Measurements from ENCODE around the gene SOHLH1.
"Not testable (repeated sequence)": the region's sequence is repeated elsewhere in the genome, so short reads cannot be mapped to it uniquely, and the experiment has no call there.

The SOHLH1 gene

GRCh38 chr9:135677641-135678168 is 21.6 kb downstream of the SOHLH1 start:
- no peak for DNase-seq (ENCODE audit: low read depth)

- no peak for DNase-seq (ENCODE audit: low read depth)
Measured at GRCh38 chr9:135676891-135677290, 22.4 kb downstream of the SOHLH1 start.

GRCh38 chr9:135674977-135675376 is 24.3 kb downstream of the SOHLH1 start:
- no peak for DNase-seq (ENCODE audit: low read depth)

GRCh38 chr9:135673941-135674340 is 25.3 kb downstream of the SOHLH1 start:
- DNase-seq (ENCODE audit: low read depth), result no peak

- not testable (repeated sequence) for DNase-seq (ENCODE audit: low read depth)
Measured at GRCh38 chr9:135672786-135673185, 26.5 kb downstream of the SOHLH1 start.

- DNase-seq (ENCODE audit: low read depth), result no peak
Measured at GRCh38 chr9:135671591-135672041, 27.7 kb downstream of the SOHLH1 start.

GRCh38 chr9:135670721-135671590 is 28.3 kb downstream of the SOHLH1 start:
- no peak for DNase-seq (ENCODE audit: low read depth)

- DNase-seq (ENCODE audit: low read depth), result no peak
Measured at GRCh38 chr9:135669616-135670285, 29.5 kb downstream of the SOHLH1 start.

- not testable (repeated sequence) for DNase-seq (ENCODE audit: low read depth)
Measured at GRCh38 chr9:135669018-135669417, 30.3 kb downstream of the SOHLH1 start.

- no peak for DNase-seq (ENCODE audit: low read depth)
Measured at GRCh38 chr9:135667463-135668001, 31.7 kb downstream of the SOHLH1 start.

GRCh38 chr9:135666534-135667462 is 32.5 kb downstream of the SOHLH1 start:
- DNase-seq (ENCODE audit: low read depth), result no peak

GRCh38 chr9:135665795-135666189 is 33.5 kb downstream of the SOHLH1 start:
- DNase-seq (ENCODE audit: low read depth), result no peak

- DNase-seq (ENCODE audit: low read depth), result no peak
Measured at GRCh38 chr9:135664801-135665794, 34.2 kb downstream of the SOHLH1 start.

GRCh38 chr9:135664266-135664665 is 35.0 kb downstream of the SOHLH1 start:
- DNase-seq (ENCODE audit: low read depth), result no peak

- no peak for DNase-seq (ENCODE audit: low read depth)
Measured at GRCh38 chr9:135663857-135664256, 35.4 kb downstream of the SOHLH1 start.

- no peak for DNase-seq (ENCODE audit: low read depth)
Measured at GRCh38 chr9:135663451-135663770, 35.9 kb downstream of the SOHLH1 start.

GRCh38 chr9:135662758-135663450 is 36.4 kb downstream of the SOHLH1 start, which contains the start of gene LCN9:
Gene LCN9, plus strand, starts transcription at chr9:135663309. Its CDS starts 13 bp downstream, at chr9:135663322.
- no peak for DNase-seq (ENCODE audit: low read depth)

GRCh38 chr9:135661816-135662560 is 37.3 kb downstream of the SOHLH1 start:
- no peak for DNase-seq (ENCODE audit: low read depth)

- no peak for DNase-seq (ENCODE audit: low read depth)
Measured at GRCh38 chr9:135660407-135660806, 38.9 kb downstream of the SOHLH1 start.

Measured in CMK (cell line).